Breast epithelium (tissue), 3 donors: Measurements from ENCODE around the gene BRIP1.

Experiments
- POLR2A ChIP-seq: fragments of 450-650 bp; IDR thresholded peaks from one replicate; pipeline ENCODE4 v1.6.1; 2016; ENCODE audit warnings: antibody characterized with exemption, mild to moderate bottlenecking, moderate library complexity
- TF ChIP-seq, protein P1 (sequence below), 3 donors: fragments of 450-650 bp; IDR thresholded peaks; one replicate each; pipeline ENCODE4 v1.5.1; 2016 to 2017; ENCODE audit warnings: antibody characterized with exemption in 3 of 3, mild to moderate bottlenecking in 3 of 3, moderate library complexity in 3 of 3

GRCh38 chr17:61795546-61795945 is 67.8 kb downstream of the BRIP1 start:
- TF ChIP-seq, protein P1, sequence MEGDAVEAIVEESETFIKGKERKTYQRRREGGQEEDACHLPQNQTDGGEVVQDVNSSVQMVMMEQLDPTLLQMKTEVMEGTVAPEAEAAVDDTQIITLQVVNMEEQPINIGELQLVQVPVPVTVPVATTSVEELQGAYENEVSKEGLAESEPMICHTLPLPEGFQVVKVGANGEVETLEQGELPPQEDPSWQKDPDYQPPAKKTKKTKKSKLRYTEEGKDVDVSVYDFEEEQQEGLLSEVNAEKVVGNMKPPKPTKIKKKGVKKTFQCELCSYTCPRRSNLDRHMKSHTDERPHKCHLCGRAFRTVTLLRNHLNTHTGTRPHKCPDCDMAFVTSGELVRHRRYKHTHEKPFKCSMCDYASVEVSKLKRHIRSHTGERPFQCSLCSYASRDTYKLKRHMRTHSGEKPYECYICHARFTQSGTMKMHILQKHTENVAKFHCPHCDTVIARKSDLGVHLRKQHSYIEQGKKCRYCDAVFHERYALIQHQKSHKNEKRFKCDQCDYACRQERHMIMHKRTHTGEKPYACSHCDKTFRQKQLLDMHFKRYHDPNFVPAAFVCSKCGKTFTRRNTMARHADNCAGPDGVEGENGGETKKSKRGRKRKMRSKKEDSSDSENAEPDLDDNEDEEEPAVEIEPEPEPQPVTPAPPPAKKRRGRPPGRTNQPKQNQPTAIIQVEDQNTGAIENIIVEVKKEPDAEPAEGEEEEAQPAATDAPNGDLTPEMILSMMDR (IDR thresholded peaks at IDR 0.05) = no peak
- TF ChIP-seq POLR2A = no peak
